Heart right ventricle (tissue), 16 donors: ENCODE results near the gene MFAP3. TPM values are rescaled to one million over a fixed set of nuclear protein-coding genes. Genes with fewer than 3 reads are reported as not detected.

Experiments used
- ATAC-seq, 8 donors: fragments of 200-7000 bp; cut with Tn5 transposase; one replicate each; pipeline ENCODE4 v1.9.1; 2020; ENCODE audit warnings: mild to moderate bottlenecking in 8 of 8, moderate library complexity in 8 of 8, moderate number of reproducible peaks in 1 of 8
- DNase-seq, 2 donors: peaks; one replicate each; pipeline ENCODE4 v3.0.0-alpha.2; 2020
- H3K27ac ChIP-seq, 10 donors: fragments of 200-600 bp; sonication (generic) in 2 of 10; one replicate each; pipeline versions ENCODE4 v1.5.0 to v1.8.0; 2020 to 2022; ENCODE audit warnings: mild to moderate bottlenecking in 3 of 10
- H3K27me3 ChIP-seq, 7 donors: fragments of 200-600 bp; one replicate each; pipeline ENCODE4 v1.8.0; 2021 to 2022; ENCODE audit warnings: mild to moderate bottlenecking in 2 of 7
- H3K36me3 ChIP-seq, 9 donors: fragments of 200-600 bp; sonication (generic) in 1 of 9; one replicate each; pipeline versions ENCODE4 v1.5.0 to v1.8.0; 2020 to 2022; ENCODE audit warnings: mild to moderate bottlenecking in 2 of 9
- H3K4me1 ChIP-seq, 9 donors: fragments of 200-600 bp; sonication (generic) in 1 of 9; one replicate each; pipeline versions ENCODE4 v1.5.0 to v1.8.0; 2020 to 2022; ENCODE audit warnings: mild to moderate bottlenecking in 4 of 9
- H3K4me3 ChIP-seq, 10 donors: fragments of 200-600 bp; sonication (generic) in 2 of 10; one replicate each; pipeline versions ENCODE4 v1.5.0 to v1.8.0; 2020 to 2022; ENCODE audit warnings: mild to moderate bottlenecking in 7 of 10, moderate library complexity in 2 of 10
- H3K9me3 ChIP-seq, 11 donors: fragments of 200-600 bp in 10 of 11; sonication (generic) in 2 of 11; one replicate each; pipeline versions ENCODE4 v1.5.0 to v1.8.0; 2013 to 2022; ENCODE audit warnings: mild to moderate bottlenecking in 2 of 11, control low read depth in 1 of 11, moderate library complexity in 1 of 11
- CTCF ChIP-seq, 9 donors: fragments of 200-600 bp; sonication (generic) in 2 of 9; IDR thresholded peaks; one replicate each; pipeline versions ENCODE4 v1.5.0 to v1.8.0; 2021 to 2022; ENCODE audit warnings: antibody characterized with exemption in 9 of 9, mild to moderate bottlenecking in 5 of 9, moderate library complexity in 1 of 9
- WGBS, 2 donors: extraction: QIAGEN DNeasy Blood & Tissue Kit; methylation state at CpG; one replicate each; pipeline ENCODE4 v1.1.7; 2013; ENCODE audit warnings: inconsistent platforms in 1 of 2; 5-methylcytosine and 5-hydroxymethylcytosine counted together
- intact Hi-C, 10 donors: fragments of 100-400 bp; cut with DNase I; formaldehyde crosslinking; loops; one replicate each; pipeline versions ENCODE4 v1.11.1 to v1.14.2; 2022
- long read RNA-seq, 3 donors: library from polyadenylated mRNA; unstranded; transcript quantifications; one replicate each; pipeline ENCODE4 v2.0.0, GENCODE V29; 2020 to 2021
- polyA plus RNA-seq, 2 donors: library from polyadenylated mRNA; stranded (reverse); fragments of 200-250 nt; gene quantifications; one replicate each; pipeline ENCODE4 v1.2.3, GENCODE V29; 2013
- total RNA-seq, 10 donors: library from RNA; stranded (reverse); fragmentation: NEBNext Ultra II Directional in 3 of 10; extraction: Animal tissue kit (Norgen Biotek cat#: 25700) in 3 of 10; gene quantifications; one replicate each; pipeline versions ENCODE4 v1.2.1 to v1.2.4, GENCODE V29; 2021 to 2023
- donor health status: Arrhythmogenic right ventricular cardiomyopathy.
- donor health status: ischemic (EF 13 %, LVEDD 7.1; RV severe dilation, severe dysfunction).
- donor health status: healthy with polysubstance abuse.
- donor health status: DM: no; HTN: yes; CAD: no.
- donor health status: DM: no; HTN: no; CAD: no.
- donor health status: ischemic (EF 25% LVEDD 6.9; RV normal size, moderate dysfunction).
- donor health status: ischemic (EF 25% LVEDD 5.7; RV mildly dilated, moderate dysfunction).
- donor health status: healthy.
- donor health status: DM: yes; HTN: yes; CAD: no.
- donor health status: Ischemic cardiomyopathy.
- donor health status: ischemic (EF 35%, LVEDD 5.7; RV mildly dilated, moderate dysfunction).
- donor health status: nonischemic (EF 11% LVEDD 7.7; RV severe dilation, severe dysfunction).
- donor health status: DM: yes; HTN: yes; CAD: no.
- donor health status: PGD.
- donor health status: ischemic (EF 29% LVEDD 5.4; RV normal size, mild dysfunction).
- donor health status: nonischemic (EF 23%, LVEDD 6.1; RV moderate dilation, normal function).

Gene MFAP3
- total RNA-seq (10 to 100 TPM; 23.2 to 44.3 (median 34.1) TPM), polyA plus RNA-seq (1 to 10 TPM; 2.7 to 8.5 TPM)
- long read RNA-seq, donor 1, transcript MFAP3-212 (3 exons, 643 nt), result major isoform, 24 of 43 reads
- long read RNA-seq, donor 1, partial matches to known transcripts, result 7 of 43 reads
- long read RNA-seq, donor 1, other reads (novel, unspliced or antisense), result 11 of 43 reads
- long read RNA-seq, donor 2, transcript MFAP3-212 (3 exons, 643 nt), result major isoform, 25 of 33 reads
- long read RNA-seq, donor 2, partial matches to known transcripts, result 2 of 33 reads
- long read RNA-seq, donor 2, other reads (novel, unspliced or antisense), result 6 of 33 reads
- long read RNA-seq, donor 3, transcript MFAP3-212 (3 exons, 643 nt), result major isoform, 28 of 53 reads
- long read RNA-seq, donor 3, partial matches to known transcripts, result 12 of 53 reads
- long read RNA-seq, donor 3, other reads (novel, unspliced or antisense), result 8 of 53 reads

DNA sequence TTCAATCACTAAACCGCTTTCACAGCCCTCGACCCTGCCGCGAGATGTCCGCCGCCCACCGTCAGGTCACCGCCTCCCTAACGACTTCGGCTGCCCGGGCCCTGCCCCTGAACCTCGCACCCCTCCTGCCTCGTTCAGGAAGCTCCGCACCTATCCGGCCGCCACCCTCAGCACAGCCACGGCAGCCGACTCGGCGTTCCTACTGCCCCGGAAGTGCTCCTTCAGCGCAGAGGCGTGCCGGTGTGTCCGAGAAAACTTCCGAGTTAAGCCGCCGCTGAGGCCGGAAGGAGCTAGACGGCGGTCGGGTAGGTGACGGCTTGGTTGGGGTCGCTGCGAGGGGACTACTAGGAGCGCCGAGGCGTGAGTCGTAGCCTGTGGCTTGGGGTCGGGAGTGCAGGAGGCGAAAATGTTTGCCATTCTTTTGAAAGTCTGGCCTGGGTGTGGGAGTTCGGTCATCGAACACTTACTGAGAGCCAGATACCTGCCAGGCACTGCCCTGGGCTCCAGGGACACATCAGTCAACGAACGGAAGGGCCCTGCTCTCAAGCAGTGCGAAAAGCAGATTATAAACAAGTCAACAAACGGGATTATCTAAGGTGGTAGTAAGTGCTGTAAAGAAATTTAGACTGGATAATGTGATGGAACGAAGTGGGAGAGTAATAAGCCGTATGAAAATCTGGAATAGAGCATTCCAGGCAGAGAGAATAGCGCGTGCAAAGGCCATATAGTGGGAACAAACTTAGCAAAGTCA lies at the start of gene MFAP3, which contains the start of gene FAM114A2:
TSS of gene MFAP3 (plus strand) at position 261 of the 751 bp plus-strand sequence. CDS start 10,756 bp downstream, outside the sequence.
TSS of gene FAM114A2 (minus strand) at position 204 of the 751 bp plus-strand sequence. CDS start 3,957 bp downstream, outside the sequence.
- peak in 1 of 9 donors; percentile 9 for TF ChIP-seq CTCF (IDR thresholded peaks at IDR 0.05)
- Histone ChIP-seq H3K27me3 (no peaks in the 10 kb centered on the region), H3K27ac (peak within 1 kb of the TSS; percentile 59 to 96 (median 88)), H3K4me1 (peaks cover 0 to 66% (median 57%) of the 10 kb centered on the region in 9 donors), H3K36me3 (peaks cover 0 to 8% (median 0%) of the 10 kb centered on the region in 9 donors), H3K4me3 (peak within 1 kb of the TSS; percentile 63 to 92 (median 76)), H3K9me3 (no peaks in the 10 kb centered on the region)
- DNase-seq (peak; percentile 88 to 91), ATAC-seq (peak; percentile 97 to 100 (median 99))
- intact Hi-C loops, result loop anchor here in 3 of 10 donors (5.0 kb wide), 1 partner anchor 37 kb away; no protein-coding TSS in a partner anchor
- 0% methylated on average over 51 of the region's 51 CpGs for WGBS, 2 donors

DNA sequence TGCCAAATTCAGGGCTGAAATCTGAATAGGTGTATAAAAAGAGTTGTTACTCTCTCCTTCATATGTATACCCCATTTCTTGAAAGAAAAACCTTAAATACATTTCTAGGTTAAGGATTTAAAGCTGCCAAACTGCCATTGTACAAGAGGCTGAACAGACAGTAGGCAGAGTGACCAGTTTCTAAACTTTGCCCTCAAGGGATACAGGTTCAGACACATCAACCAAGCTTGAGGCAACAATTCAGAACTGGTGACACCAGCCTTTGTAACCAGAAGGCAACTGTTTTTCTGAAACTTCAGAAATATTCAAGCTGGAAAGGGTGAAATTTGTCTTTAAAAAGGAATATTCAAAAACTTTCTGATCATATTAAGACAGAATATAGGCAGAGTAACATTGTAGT lies 47.6 kb upstream of the MFAP3 start:
- peaks cover 0 to 6% (median 0%) of the 10 kb centered on the region in 9 donors for H3K4me1 ChIP-seq
- H3K27ac ChIP-seq, result no peak overlapping the region
- no peaks in the 10 kb centered on the region for H3K27me3 ChIP-seq
- intact Hi-C loops, result no loop called here
- TF ChIP-seq CTCF (IDR thresholded peaks at IDR 0.05), result no peak
- DNase-seq (no peak), ATAC-seq (no peak)
- no peak overlapping the region for H3K4me3 ChIP-seq
- no peaks in the 10 kb centered on the region for H3K9me3 ChIP-seq
- peaks cover 0 to 61% (median 4%) of the 10 kb centered on the region in 9 donors for H3K36me3 ChIP-seq

DNA sequence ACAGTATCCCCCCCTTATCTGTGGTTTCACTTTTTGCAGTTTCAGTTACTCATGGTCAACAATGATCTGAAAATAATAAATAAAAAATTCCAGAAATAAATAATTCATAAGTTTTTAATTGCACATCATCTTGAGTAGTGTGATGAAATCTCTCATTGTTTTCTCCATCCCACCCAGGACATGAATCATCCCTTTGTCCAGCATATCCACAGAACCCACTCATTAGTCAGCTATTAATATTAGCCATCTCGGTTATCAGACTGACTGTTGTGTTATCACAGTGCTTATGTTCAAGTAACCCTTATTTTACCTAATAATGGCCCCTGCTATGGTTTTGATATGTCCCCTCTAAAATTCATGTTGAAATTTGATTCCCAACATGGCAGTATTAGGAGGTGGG lies 40.8 kb upstream of the MFAP3 start:
- Histone ChIP-seq H3K27me3 (no peaks in the 10 kb centered on the region), H3K36me3 (peaks cover 0 to 92% (median 17%) of the 10 kb centered on the region in 9 donors), H3K4me1 (peaks cover 0 to 17% (median 14%) of the 10 kb centered on the region in 9 donors), H3K9me3 (peaks cover 0 to 9% (median 0%) of the 10 kb centered on the region in 11 donors), H3K27ac (peak overlapping the region in 1 of 10 donors; percentile 52), H3K4me3 (no peak overlapping the region)
- ATAC-seq, result peak in 1 of 8 donors; percentile 54
- intact Hi-C loops, result loop anchor here in 1 of 10 donors (5.0 kb wide), 1 partner anchor 44 kb away; no protein-coding TSS in a partner anchor
- 52 to 55% methylated on average over 1 of the region's 1 CpG for WGBS, 2 donors
- no peak for TF ChIP-seq CTCF (IDR thresholded peaks at IDR 0.05)
- no peak for DNase-seq

DNA sequence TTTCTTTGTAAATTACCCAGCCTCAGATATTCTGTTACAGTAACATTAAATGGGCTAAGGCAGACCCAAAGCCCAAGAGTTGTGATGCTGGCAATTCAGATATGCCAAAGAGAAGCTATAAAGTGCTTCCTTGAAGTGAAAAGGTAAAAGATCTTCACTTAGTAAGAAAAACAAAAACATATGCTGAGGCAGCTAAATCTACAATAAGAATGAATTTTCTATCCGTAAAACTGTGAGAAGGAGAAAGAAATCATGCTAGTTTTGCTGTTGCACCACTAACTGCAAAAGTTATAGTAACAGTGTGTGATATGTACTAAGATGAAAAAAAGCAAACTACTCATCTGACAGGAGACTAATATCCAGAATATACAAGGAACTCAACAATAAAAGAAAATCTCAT lies 40.0 kb upstream of the MFAP3 start:
- no peaks in the 10 kb centered on the region for H3K27me3 ChIP-seq
- DNase-seq (no peak), ATAC-seq (no peak)
- H3K36me3 ChIP-seq, result peaks cover 0 to 84% (median 16%) of the 10 kb centered on the region in 9 donors
- intact Hi-C loops, result loop anchor here in 1 of 10 donors (5.0 kb wide), 1 partner anchor 44 kb away; no protein-coding TSS in a partner anchor
- no peak overlapping the region for H3K4me3 ChIP-seq
- WGBS, 2 donors, result 94 to 98% methylated on average over 1 of the region's 1 CpG
- H3K9me3 ChIP-seq, result peaks cover 0 to 9% (median 0%) of the 10 kb centered on the region in 11 donors
- peaks cover 0 to 24% (median 18%) of the 10 kb centered on the region in 9 donors for H3K4me1 ChIP-seq
- TF ChIP-seq CTCF (IDR thresholded peaks at IDR 0.05), result no peak
- peak overlapping the region in 1 of 10 donors; percentile 52 for H3K27ac ChIP-seq
